Liver (tissue), 3 donors: ENCODE data around the gene COPA.

Experiments
- EGR1 ChIP-seq, 2 donors: IDR thresholded peaks; 2 replicates each; pipeline ENCODE4 v1.6.1; 2016 to 2018; ENCODE audit warnings: antibody characterized with exemption in 2 of 2, low read depth in 2 of 2
- JUND ChIP-seq, 2 donors: IDR thresholded peaks; 2 replicates each; pipeline ENCODE4 v1.6.1; 2016; ENCODE audit warnings: antibody characterized with exemption in 2 of 2
- TAF1 ChIP-seq: conservative IDR thresholded peaks from 2 replicates; pipeline ENCODE4 v1.6.1; 2016; ENCODE audit warnings: antibody characterized with exemption, mild to moderate bottlenecking
- YY1 ChIP-seq: IDR thresholded peaks from 2 replicates; pipeline ENCODE4 v1.6.1; 2016; ENCODE audit warnings: antibody characterized with exemption, mild to moderate bottlenecking
- TF ChIP-seq, protein P1 (sequence below): fragments of 150-350 bp; IDR thresholded peaks from 2 replicates; pipeline ENCODE4 v1.5.1; 2017; ENCODE audit warnings: improper control_type of control experiment, low read depth, low read length; ENCODE audit not compliant: missing input control
- donor health status: healthy.
- donor health status: healthy.

DNA sequence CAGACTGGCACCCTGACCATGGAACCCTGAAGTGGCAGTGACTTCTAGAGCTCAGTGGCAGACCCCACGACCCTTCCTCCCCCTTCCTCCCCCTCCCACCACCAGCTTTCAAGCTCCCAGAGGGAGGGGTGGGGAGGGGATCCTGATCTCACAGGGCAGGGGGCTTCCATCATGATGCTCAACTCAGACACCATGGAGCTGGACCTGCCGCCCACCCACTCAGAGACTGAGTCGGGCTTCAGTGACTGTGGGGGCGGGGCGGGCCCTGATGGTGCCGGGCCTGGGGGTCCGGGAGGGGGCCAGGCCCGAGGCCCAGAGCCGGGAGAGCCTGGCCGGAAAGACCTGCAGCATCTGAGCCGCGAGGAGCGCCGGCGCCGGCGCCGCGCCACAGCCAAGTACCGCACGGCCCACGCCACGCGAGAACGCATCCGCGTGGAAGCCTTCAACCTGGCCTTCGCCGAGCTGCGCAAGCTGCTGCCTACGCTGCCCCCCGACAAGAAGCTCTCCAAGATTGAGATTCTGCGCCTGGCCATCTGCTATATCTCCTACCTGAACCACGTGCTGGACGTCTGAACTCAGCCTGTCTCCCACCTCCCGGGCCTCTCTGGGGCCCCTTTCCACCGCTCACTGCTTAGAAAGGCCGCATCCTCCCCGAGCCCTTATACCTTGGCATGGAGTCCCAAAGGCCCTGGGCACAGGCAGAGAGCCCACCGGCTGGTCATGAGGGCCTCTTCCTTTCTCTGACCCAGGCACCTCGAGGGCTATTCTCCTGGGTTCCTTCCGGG, 27.7 kb upstream of the COPA start:
- TF ChIP-seq, protein P1, sequence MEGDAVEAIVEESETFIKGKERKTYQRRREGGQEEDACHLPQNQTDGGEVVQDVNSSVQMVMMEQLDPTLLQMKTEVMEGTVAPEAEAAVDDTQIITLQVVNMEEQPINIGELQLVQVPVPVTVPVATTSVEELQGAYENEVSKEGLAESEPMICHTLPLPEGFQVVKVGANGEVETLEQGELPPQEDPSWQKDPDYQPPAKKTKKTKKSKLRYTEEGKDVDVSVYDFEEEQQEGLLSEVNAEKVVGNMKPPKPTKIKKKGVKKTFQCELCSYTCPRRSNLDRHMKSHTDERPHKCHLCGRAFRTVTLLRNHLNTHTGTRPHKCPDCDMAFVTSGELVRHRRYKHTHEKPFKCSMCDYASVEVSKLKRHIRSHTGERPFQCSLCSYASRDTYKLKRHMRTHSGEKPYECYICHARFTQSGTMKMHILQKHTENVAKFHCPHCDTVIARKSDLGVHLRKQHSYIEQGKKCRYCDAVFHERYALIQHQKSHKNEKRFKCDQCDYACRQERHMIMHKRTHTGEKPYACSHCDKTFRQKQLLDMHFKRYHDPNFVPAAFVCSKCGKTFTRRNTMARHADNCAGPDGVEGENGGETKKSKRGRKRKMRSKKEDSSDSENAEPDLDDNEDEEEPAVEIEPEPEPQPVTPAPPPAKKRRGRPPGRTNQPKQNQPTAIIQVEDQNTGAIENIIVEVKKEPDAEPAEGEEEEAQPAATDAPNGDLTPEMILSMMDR = no peak
- TF ChIP-seq JUND (IDR thresholded peaks at IDR 0.05) (no peak), EGR1 (IDR thresholded peaks at IDR 0.05; ENCODE audit: low read depth in 2 of 2) (no peak), YY1 (no peak), TAF1 (no peak)
